ENCODE measurements around the gene MAP6.

Gene MAP6

GRCh38 chr11:75667255-75667830 is 1.5 kb downstream of the MAP6 start:
- DNase-seq (ENCODE audit: low read depth in 2 of 2) = no peak

GRCh38 chr11:75665990-75666389 is 2.8 kb downstream of the MAP6 start:
- no peak for DNase-seq (ENCODE audit: low read depth in 2 of 2)

GRCh38 chr11:75665126-75665525 is 3.7 kb downstream of the MAP6 start:
- DNase-seq (ENCODE audit: low read depth in 2 of 2) = no peak

- DNase-seq (ENCODE audit: low read depth in 2 of 2) = no peak
Observed at GRCh38 chr11:75664389-75664788, 4.4 kb downstream of the MAP6 start.

- no peak for DNase-seq (ENCODE audit: low read depth in 2 of 2)
Observed at GRCh38 chr11:75663808-75664207, 5.0 kb downstream of the MAP6 start.

- no peak for DNase-seq (ENCODE audit: low read depth in 2 of 2)
Observed at GRCh38 chr11:75659836-75660235, 9.0 kb downstream of the MAP6 start.

GRCh38 chr11:75656044-75656727 is 12.7 kb downstream of the MAP6 start:
- DNase-seq (ENCODE audit: low read depth in 2 of 2) = no peak

- DNase-seq (ENCODE audit: low read depth in 2 of 2) = no peak
Observed at GRCh38 chr11:75655605-75656004, 13.2 kb downstream of the MAP6 start.

- DNase-seq (ENCODE audit: low read depth in 2 of 2) = no peak
Observed at GRCh38 chr11:75654314-75654713, 14.5 kb downstream of the MAP6 start.

GRCh38 chr11:75653532-75653931 is 15.3 kb downstream of the MAP6 start:
- DNase-seq (ENCODE audit: low read depth in 2 of 2) = no peak

GRCh38 chr11:75652936-75653335 is 15.9 kb downstream of the MAP6 start:
- no peak for DNase-seq (ENCODE audit: low read depth in 2 of 2)

- DNase-seq (ENCODE audit: low read depth in 2 of 2) = no peak
Observed at GRCh38 chr11:75651218-75651617, 17.6 kb downstream of the MAP6 start.

GRCh38 chr11:75650167-75650723 is 18.6 kb downstream of the MAP6 start:
- DNase-seq (ENCODE audit: low read depth in 2 of 2) = no peak

- no peak for DNase-seq (ENCODE audit: low read depth in 2 of 2)
Observed at GRCh38 chr11:75644946-75645345, 23.9 kb downstream of the MAP6 start.

- no peak for DNase-seq (ENCODE audit: low read depth in 2 of 2)
Observed at GRCh38 chr11:75644370-75644769, 24.5 kb downstream of the MAP6 start.

- DNase-seq (ENCODE audit: low read depth in 2 of 2) = no peak
Observed at GRCh38 chr11:75642402-75643113, 26.3 kb downstream of the MAP6 start.

- DNase-seq (ENCODE audit: low read depth in 2 of 2) = no peak
Observed at GRCh38 chr11:75639762-75640181, 29.1 kb downstream of the MAP6 start.

GRCh38 chr11:75637998-75638397 is 30.8 kb downstream of the MAP6 start:
- DNase-seq (ENCODE audit: low read depth in 2 of 2) = no peak

- no peak for DNase-seq (ENCODE audit: low read depth in 2 of 2)
Observed at GRCh38 chr11:75635066-75635862, 33.6 kb downstream of the MAP6 start.

- DNase-seq (ENCODE audit: low read depth in 2 of 2) = no peak
Observed at GRCh38 chr11:75633409-75634066, 35.3 kb downstream of the MAP6 start.

- no peak for DNase-seq (ENCODE audit: low read depth in 2 of 2)
Observed at GRCh38 chr11:75632962-75633361, 35.9 kb downstream of the MAP6 start.
